ENCODE data around the gene CNOT2.

Gene CNOT2

GRCh38 chr12:70329728-70330127 is 86.5 kb downstream of the CNOT2 start:
- H3K4me3 ChIP-seq (ENCODE audit: low read depth, low read length), result no peak overlapping the region
- no peak for DNase-seq (ENCODE audit: low read depth)
- TF ChIP-seq CTCF (IDR thresholded peaks at IDR 0.05; ENCODE audit: low read depth, low read length, missing control alignments), result no peak
- in situ Hi-C loops (cut with HindIII; ENCODE audit: low sequenced_read_pairs), result no loop called here

GRCh38 chr12:70330158-70330557 is 86.9 kb downstream of the CNOT2 start:
- in situ Hi-C loops (cut with HindIII; ENCODE audit: low sequenced_read_pairs), result no loop called here
- TF ChIP-seq CTCF (IDR thresholded peaks at IDR 0.05; ENCODE audit: low read depth, low read length, missing control alignments), result no peak
- H3K4me3 ChIP-seq (ENCODE audit: low read depth, low read length), result no peak overlapping the region
- no peak for DNase-seq (ENCODE audit: low read depth)

GRCh38 chr12:70332236-70332635 is 89.0 kb downstream of the CNOT2 start:
- H3K4me3 ChIP-seq (ENCODE audit: low read depth, low read length), result no peak overlapping the region
- no peak for DNase-seq (ENCODE audit: low read depth)
- no peak for TF ChIP-seq CTCF (IDR thresholded peaks at IDR 0.05; ENCODE audit: low read depth, low read length, missing control alignments)
- in situ Hi-C loops (cut with HindIII; ENCODE audit: low sequenced_read_pairs), result no loop called here

- no peak for TF ChIP-seq CTCF (IDR thresholded peaks at IDR 0.05; ENCODE audit: low read depth, low read length, missing control alignments)
- no peak for DNase-seq (ENCODE audit: low read depth)
- in situ Hi-C loops (cut with HindIII; ENCODE audit: low sequenced_read_pairs), result no loop called here
- no peak overlapping the region for H3K4me3 ChIP-seq (ENCODE audit: low read depth, low read length)
These were observed 91.5 kb downstream of the CNOT2 start for GRCh38 chr12:70334742-70335141.

- no peak for DNase-seq (ENCODE audit: low read depth)
- H3K4me3 ChIP-seq (ENCODE audit: low read depth, low read length), result no peak overlapping the region
- in situ Hi-C loops (cut with HindIII; ENCODE audit: low sequenced_read_pairs), result no loop called here
- no peak for TF ChIP-seq CTCF (IDR thresholded peaks at IDR 0.05; ENCODE audit: low read depth, low read length, missing control alignments)
These were observed 95.3 kb downstream of the CNOT2 start for GRCh38 chr12:70338531-70338930.

- in situ Hi-C loops (cut with HindIII; ENCODE audit: low sequenced_read_pairs), result loop anchor here (25.0 kb wide), 1 partner anchor 464 kb away; no protein-coding TSS in a partner anchor
- TF ChIP-seq CTCF (IDR thresholded peaks at IDR 0.05; ENCODE audit: low read depth, low read length, missing control alignments), result no peak
- no peak for DNase-seq (ENCODE audit: low read depth)
These were observed 107.8 kb downstream of the CNOT2 start for GRCh38 chr12:70351076-70351475.

More at GRCh38 chr12:70351076-70351475, 107.8 kb downstream of the CNOT2 start:
- H3K4me3 ChIP-seq (ENCODE audit: low read depth, low read length), result no peak overlapping the region

Data from astrocyte of the cerebellum (primary cell).